K562 (cell line): ENCODE measurements around the gene PPM1N. TPM values are rescaled to one million over a fixed set of nuclear protein-coding genes. Genes with fewer than 3 reads are reported as not detected.

ENCODE experiments used
- ATF2 ChIP-seq: sonication (generic); formaldehyde crosslinking; IDR thresholded peaks from 2 replicates; pipeline ENCODE4 v1.8.1; 2022; ENCODE audit warnings: missing genetic modification reagents
- CHD1 ChIP-seq: fragments of 200-600 bp; sonication (generic); IDR thresholded peaks from one replicate; pipeline ENCODE4 v1.6.1; 2012; ENCODE audit warnings: mild to moderate bottlenecking, moderate library complexity, low read length, inconsistent platforms
- DLX4 ChIP-seq: fragments of 250-450 bp; sonication (Bioruptor Pico); IDR thresholded peaks from 2 replicates; pipeline ENCODE4 v1.6.1; 2021; ENCODE audit warnings: mild to moderate bottlenecking
- ELK1 ChIP-seq: sonication (generic); formaldehyde crosslinking; IDR thresholded peaks from 2 replicates; pipeline ENCODE4 v1.8.1; 2022; ENCODE audit warnings: missing genetic modification reagents
- MBD1 ChIP-seq: fragments of 250-450 bp; sonication (Bioruptor Pico); IDR thresholded peaks from 2 replicates; pipeline ENCODE4 v1.8.0; 2022; ENCODE audit warnings: inconsistent platforms
- MBD2 ChIP-seq: sonication (generic); IDR thresholded peaks from 2 replicates; pipeline ENCODE4 v1.6.1; 2016; ENCODE audit warnings: low read depth, borderline replicate concordance
- MED1 ChIP-seq: sonication (generic); formaldehyde crosslinking; IDR thresholded peaks from 2 replicates; pipeline ENCODE4 v1.8.1; 2023; ENCODE audit warnings: missing genetic modification reagents, borderline replicate concordance
- NR2C2 ChIP-seq, 2 experiments: fragments of 200-800 bp in 1 of 2; sonication (Bioruptor generic) in 1 of 2; sonication (generic) in 1 of 2; formaldehyde crosslinking in 1 of 2; IDR thresholded peaks; 2 replicates each; pipeline versions ENCODE4 v1.6.1 to v1.8.0; 2016 to 2022; ENCODE audit warnings: mild to moderate bottlenecking in 1 of 2, missing compliant biosample characterization in 1 of 2, missing genetic modification characterization in 1 of 2, missing genetic modification reagents in 1 of 2
- PHF21A ChIP-seq: fragments of 450-650 bp; IDR thresholded peaks from 2 replicates; pipeline ENCODE4 v1.6.1; 2017; ENCODE audit warnings: low read depth, borderline replicate concordance
- PHF8 ChIP-seq: fragments of 200-600 bp; sonication (generic); IDR thresholded peaks from 2 replicates; pipeline ENCODE4 v1.6.1; 2012; ENCODE audit warnings: mixed run types, mild to moderate bottlenecking, inconsistent platforms, low read length, moderate library complexity, borderline replicate concordance
- RBM34 ChIP-seq: fragments of 200-400 bp; formaldehyde crosslinking; IDR thresholded peaks from 2 replicates; pipeline ENCODE4 v1.6.1; 2018; ENCODE audit warnings: low read length, borderline replicate concordance; ENCODE audit not compliant: insufficient read depth
- TAF7 ChIP-seq: fragments of 450-650 bp; IDR thresholded peaks from 2 replicates; pipeline ENCODE4 v1.6.1; 2016; ENCODE audit warnings: missing genetic modification characterization, missing compliant biosample characterization
- TCF7 ChIP-seq: sonication (generic); IDR thresholded peaks from 2 replicates; pipeline ENCODE4 v1.6.1; 2016; ENCODE audit warnings: antibody characterized with exemption, borderline replicate concordance
- TRIM25 ChIP-seq: fragments of 450-650 bp; IDR thresholded peaks from 2 replicates; pipeline ENCODE4 v1.7.0; 2016; ENCODE audit warnings: borderline replicate concordance
- ZBTB26 ChIP-seq: fragments of 450-650 bp; formaldehyde crosslinking; IDR thresholded peaks from 2 replicates; pipeline ENCODE4 v1.4.0; 2022; ENCODE audit warnings: missing genetic modification characterization
- ZEB2 ChIP-seq: fragments of 450-650 bp; IDR thresholded peaks from 2 replicates; pipeline ENCODE4 v1.6.1; 2016
- ZNF224 ChIP-seq: sonication (generic); formaldehyde crosslinking; IDR thresholded peaks from 2 replicates; pipeline ENCODE4 v1.8.0; 2022; ENCODE audit warnings: mild to moderate bottlenecking, missing genetic modification reagents
- polyA plus RNA-seq, 8 experiments: library from polyadenylated mRNA; depleted of rRNA in 4 of 8; stranded (reverse) in 5 of 8; unstranded in 3 of 8; fragments of >200 nt; fragmentation: Nextera tagmentation in 2 of 8; fragmentation: Illumina TruSeq in 1 of 8; extraction: Ambion mirVana in 2 of 8; extraction: Trizol in 1 of 8; gene quantifications; 2 replicates each; pipeline versions ENCODE4 v1.2.1 to v1.2.3, GENCODE V29; 2011 to 2014; ENCODE audit warnings: inconsistent platforms in 1 of 8, missing spikeins in 1 of 8
- total RNA-seq, 7 experiments: library from RNA; depleted of rRNA in 6 of 7; stranded (reverse); fragments of >200 nt in 6 of 7; fragmentation: Illumina TruSeq in 2 of 7; extraction: Trizol in 2 of 7; gene quantifications; 2 replicates each; pipeline versions ENCODE4 v1.2.1 to v1.2.3, GENCODE V29; 2011 to 2021; ENCODE audit warnings: low replicate concordance in 1 of 7

PPM1N gene
- total and polyA plus RNA-seq, 9 of the 15 experiments (the other 6 are each of a cell fraction or from before 2014, with no cell fraction given), result 4.5 to 15.6 (median 8.7) TPM

GRCh38 chr19:45455707-45456499, 42.3 kb upstream of the PPM1N start (continued):
- TF ChIP-seq ELK1 (no peak), ZBTB26 (CRISPR knock-in tag) (0 out of 2 replicates have a peak, but pooled peaks have one; percentile 58), TRIM25 (no peak; the same call in 1 of the 2 replicates), ZEB2 (no peak; the same call in 1 of the 2 replicates), TAF7 (tag) (no peak), NR2C2 (CRISPR knock-in tag; IDR thresholded peaks at IDR 0.05) (0 out of 2 replicates have a peak, but pooled peaks have one; percentile 14), NR2C2 (tag; IDR thresholded peaks at IDR 0.05) (peak; percentile 80), CHD1 (no peak), RBM34 (no peak), MBD1 (CRISPR knock-in tag) (no peak), ZNF224 (CRISPR knock-in tag) (no peak), MBD2 (no peak; the same call in 1 of the 2 replicates), PHF21A (no peak), DLX4 (CRISPR knock-in tag) (no peak), PHF8 (no peak; the same call in 1 of the 2 replicates), MED1 (CRISPR knock-in tag) (no peak), TCF7 (no peak), ATF2 (CRISPR knock-in tag) (peak; percentile 78)
